ENCODE data around the gene IPCEF1.

GRCh38 chr6:154353626-154354025, 3.0 kb downstream of the IPCEF1 start:
- TF ChIP-seq POLR2A (IDR thresholded peaks at IDR 0.05; ENCODE audit: low read depth, low read length), result no peak
- TF ChIP-seq POLR2AphosphoS5 (IDR thresholded peaks at IDR 0.05; ENCODE audit: low read depth, low read length), result no peak
